Neural crest cell (in vitro differentiated cells): ENCODE results near the gene TP73. TPM values are rescaled to one million over a fixed set of nuclear protein-coding genes. Genes with fewer than 3 reads are reported as not detected.

Experiments used
- DNase-seq: peaks from one replicate; pipeline ENCODE4 v3.0.0; 2021; ENCODE audit warnings: low read depth, mixed read lengths, low spot score
- H3K27ac Mint-ChIP-seq: one replicate; pipeline ENCODE4 v1.8.0; 2021; ENCODE audit warnings: mild to moderate bottlenecking, mixed read lengths; ENCODE audit not compliant: unreplicated experiment
- H3K27me3 Mint-ChIP-seq: 2 replicates; pipeline ENCODE4 v1.8.0; 2021; ENCODE audit warnings: low read depth, mild to moderate bottlenecking, mixed read lengths
- H3K36me3 Mint-ChIP-seq: 2 replicates; pipeline ENCODE4 v1.8.0; 2021; ENCODE audit warnings: low read depth, mild to moderate bottlenecking, mixed read lengths
- H3K4me1 Mint-ChIP-seq: 2 replicates; pipeline ENCODE4 v1.8.0; 2021; ENCODE audit warnings: mixed read lengths
- H3K4me3 Mint-ChIP-seq: one replicate; pipeline ENCODE4 v1.8.0; 2021; ENCODE audit warnings: mild to moderate bottlenecking, mixed read lengths
- H3K9me3 Mint-ChIP-seq: 2 replicates; pipeline ENCODE4 v1.8.0; 2021; ENCODE audit warnings: mixed read lengths
- total RNA-seq: library from RNA; stranded (reverse); gene quantifications from 2 replicates; pipeline ENCODE4 v1.2.1, GENCODE V29; 2021
- TF ChIP-seq, protein P1 (sequence below): fragments of 200-600 bp; sonication (generic); conservative IDR thresholded peaks from 2 replicates; pipeline ENCODE4 v1.5.0; 2021; ENCODE audit warnings: antibody characterized with exemption, mild to moderate bottlenecking

The TP73 gene
- total RNA-seq, 1 donor from 2014 or later: 1.5 TPM

DNA sequence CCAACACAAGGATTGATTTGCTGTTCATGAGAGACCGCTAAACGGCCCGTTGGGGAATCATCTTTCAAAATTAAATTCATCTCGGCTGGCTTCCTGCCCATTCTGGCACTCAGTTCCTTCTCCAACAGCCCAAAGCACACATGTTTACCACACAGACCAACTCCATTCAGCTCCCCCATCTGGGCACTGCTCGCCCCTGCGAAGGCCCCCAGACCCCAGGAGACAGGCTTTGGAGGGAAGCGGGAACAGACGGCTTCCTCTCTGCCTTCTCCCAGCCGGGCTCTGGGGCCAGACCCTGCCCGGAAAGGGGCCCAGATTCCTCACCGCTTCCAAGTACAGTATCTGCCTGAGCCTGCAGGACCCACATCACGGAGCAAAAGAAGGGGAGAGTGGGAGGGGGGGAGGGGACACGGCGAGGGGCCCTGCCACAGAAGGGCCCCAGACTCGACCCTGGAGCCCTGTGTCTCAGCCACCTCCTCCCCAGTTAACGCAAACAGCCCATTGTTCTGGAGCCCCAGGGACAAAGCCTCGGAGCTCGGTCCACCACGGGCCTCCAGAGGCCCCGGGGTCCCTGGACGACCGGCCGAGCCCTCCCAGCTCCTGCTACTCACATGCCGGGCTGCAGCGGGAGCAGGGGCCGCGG is 41.7 kb upstream of the TP73 start:
- TF ChIP-seq, protein P1, sequence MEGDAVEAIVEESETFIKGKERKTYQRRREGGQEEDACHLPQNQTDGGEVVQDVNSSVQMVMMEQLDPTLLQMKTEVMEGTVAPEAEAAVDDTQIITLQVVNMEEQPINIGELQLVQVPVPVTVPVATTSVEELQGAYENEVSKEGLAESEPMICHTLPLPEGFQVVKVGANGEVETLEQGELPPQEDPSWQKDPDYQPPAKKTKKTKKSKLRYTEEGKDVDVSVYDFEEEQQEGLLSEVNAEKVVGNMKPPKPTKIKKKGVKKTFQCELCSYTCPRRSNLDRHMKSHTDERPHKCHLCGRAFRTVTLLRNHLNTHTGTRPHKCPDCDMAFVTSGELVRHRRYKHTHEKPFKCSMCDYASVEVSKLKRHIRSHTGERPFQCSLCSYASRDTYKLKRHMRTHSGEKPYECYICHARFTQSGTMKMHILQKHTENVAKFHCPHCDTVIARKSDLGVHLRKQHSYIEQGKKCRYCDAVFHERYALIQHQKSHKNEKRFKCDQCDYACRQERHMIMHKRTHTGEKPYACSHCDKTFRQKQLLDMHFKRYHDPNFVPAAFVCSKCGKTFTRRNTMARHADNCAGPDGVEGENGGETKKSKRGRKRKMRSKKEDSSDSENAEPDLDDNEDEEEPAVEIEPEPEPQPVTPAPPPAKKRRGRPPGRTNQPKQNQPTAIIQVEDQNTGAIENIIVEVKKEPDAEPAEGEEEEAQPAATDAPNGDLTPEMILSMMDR: no peak
- H3K4me3 Mint-ChIP-seq: peak overlapping the region; percentile 94
- H3K27ac Mint-ChIP-seq: no peak overlapping the region
- no peaks in the 10 kb centered on the region for H3K9me3 Mint-ChIP-seq
- H3K27me3 Mint-ChIP-seq: peaks cover 34% of the 10 kb centered on the region
- DNase-seq: no peak
- H3K36me3 Mint-ChIP-seq: no peaks in the 10 kb centered on the region
- peaks cover 36% of the 10 kb centered on the region for H3K4me1 Mint-ChIP-seq

DNA sequence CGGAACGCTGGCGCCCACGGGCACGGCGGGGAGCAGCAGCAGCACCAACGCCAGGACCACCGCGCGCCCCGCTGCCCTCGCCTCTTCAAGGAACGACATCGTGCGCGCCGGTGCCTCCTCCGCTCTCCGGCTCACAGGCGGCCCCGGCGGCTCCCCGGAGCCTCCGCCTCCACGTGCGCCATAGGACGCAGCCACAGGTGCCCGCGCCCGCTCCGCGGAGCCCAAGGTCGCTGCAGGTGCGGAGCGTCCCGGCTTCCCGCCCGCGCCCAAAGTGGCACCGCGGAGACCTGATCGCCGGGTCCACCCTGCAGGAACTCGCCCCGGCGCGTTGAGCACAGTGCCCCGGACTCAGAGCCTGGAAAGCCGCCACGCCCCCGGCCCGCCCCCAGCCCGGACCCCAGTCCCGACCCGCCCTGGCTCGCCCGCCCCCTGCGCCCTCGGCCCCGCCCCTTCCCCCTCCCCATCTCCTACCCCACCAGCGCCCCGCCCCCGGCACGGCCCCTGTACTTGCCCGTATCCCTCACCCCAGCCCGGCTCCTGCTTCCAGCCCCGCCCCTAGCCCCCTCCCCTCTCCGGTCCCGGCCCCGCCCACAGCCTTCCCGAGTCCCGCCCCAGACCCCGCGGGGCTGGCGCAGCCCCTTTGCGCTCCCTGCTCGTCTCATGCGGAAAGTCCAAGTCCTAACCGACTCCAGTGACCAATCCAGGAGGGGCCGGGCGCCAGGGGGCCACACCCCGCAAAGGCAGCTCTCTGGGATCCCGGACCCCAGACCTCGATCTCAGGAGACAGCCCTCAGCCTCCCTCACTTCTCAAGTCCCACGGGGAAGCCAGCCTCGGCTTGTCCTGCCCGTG is 40.9 kb upstream of the TP73 start, which contains the start of gene MEGF6:
MEGF6 (minus strand) TSS at position 339 of the 850 bp plus-strand sequence; CDS start at position 99, 240 bp downstream.
- H3K9me3 Mint-ChIP-seq: no peaks in the 10 kb centered on the region
- peak within 1 kb of the TSS; percentile 94 for H3K4me3 Mint-ChIP-seq
- no peak within 1 kb of the TSS for H3K27ac Mint-ChIP-seq
- TF ChIP-seq, protein P1: no peak
- H3K4me1 Mint-ChIP-seq: peaks cover 36% of the 10 kb centered on the region
- DNase-seq: peak; percentile 94
- H3K36me3 Mint-ChIP-seq: no peaks in the 10 kb centered on the region
- H3K27me3 Mint-ChIP-seq: peaks cover 37% of the 10 kb centered on the region

DNA sequence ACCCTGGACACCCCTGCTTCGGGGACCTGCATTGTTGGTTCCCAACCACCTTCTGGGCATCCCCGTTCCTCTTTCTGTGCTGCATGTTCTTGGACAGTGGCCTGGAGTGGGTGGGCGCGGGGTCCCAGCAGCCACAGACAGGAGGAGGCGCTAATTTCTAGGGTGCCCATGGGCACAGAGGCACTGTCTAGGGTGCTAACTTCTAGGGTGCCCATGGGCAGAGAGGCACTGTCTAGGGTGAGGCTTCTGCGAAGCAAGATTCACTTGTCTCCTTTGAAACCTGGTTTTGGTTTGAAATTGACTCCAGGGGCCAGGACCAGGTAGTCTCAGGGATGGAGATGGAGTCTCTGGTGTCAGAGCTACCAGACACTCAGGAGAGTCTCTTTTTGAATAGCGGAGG is 40.2 kb upstream of the TP73 start:
- no peaks in the 10 kb centered on the region for H3K36me3 Mint-ChIP-seq
- peak overlapping the region; percentile 78 for H3K4me3 Mint-ChIP-seq
- TF ChIP-seq, protein P1: no peak
- no peaks in the 10 kb centered on the region for H3K9me3 Mint-ChIP-seq
- H3K27me3 Mint-ChIP-seq: peaks cover 37% of the 10 kb centered on the region
- no peak overlapping the region for H3K27ac Mint-ChIP-seq
- peaks cover 36% of the 10 kb centered on the region for H3K4me1 Mint-ChIP-seq
- no peak for DNase-seq

DNA sequence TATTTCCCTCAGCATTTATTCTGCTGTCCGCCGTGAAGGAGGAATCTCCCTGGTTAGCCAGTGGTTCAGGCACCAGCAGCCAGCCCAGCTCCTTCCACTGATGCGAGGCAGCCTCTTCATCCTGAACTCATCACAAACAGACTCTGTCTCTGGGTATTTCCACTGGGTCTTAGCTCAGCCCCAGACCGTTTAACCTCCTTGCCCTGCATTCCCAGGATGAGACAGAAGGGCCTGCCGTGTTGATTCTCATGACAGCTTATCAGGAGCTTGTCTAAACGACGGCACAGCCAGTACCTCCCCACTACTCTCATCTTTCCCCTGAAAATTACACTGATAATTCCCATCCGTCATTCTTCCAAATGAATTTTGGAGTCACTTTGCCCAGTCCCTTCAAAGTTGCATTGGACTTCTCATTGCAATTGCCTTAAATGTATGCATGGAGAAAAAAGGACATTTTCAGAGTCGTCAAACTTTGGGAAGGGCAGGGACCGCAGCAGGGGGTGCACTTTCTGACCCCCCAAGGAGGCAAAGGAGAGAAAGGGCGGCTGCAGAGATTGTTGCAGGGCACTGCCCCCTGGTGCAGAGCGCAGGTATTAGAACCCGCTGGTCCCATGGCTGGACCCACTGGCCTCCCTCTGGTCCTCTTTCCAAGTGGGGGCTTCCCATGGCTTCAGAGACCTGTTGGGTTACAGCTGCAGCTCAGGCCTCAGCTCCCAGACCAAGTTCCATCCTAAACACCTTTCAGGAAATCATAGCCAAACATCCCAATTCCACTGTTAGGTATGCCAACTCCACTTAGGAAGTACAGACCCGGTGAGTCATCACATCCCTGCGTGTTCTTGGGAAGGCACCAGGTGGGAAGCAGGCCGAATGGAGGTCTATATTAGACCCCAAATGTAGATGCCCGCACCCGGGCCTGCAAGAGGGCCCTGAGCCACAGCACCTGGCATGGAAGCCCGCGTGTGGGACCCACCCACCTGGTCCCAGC is 37.3 kb upstream of the TP73 start:
- H3K27ac Mint-ChIP-seq: no peak overlapping the region
- H3K36me3 Mint-ChIP-seq: no peaks in the 10 kb centered on the region
- H3K27me3 Mint-ChIP-seq: peaks cover 45% of the 10 kb centered on the region
- TF ChIP-seq, protein P1: peak; percentile 69
- peaks cover 22% of the 10 kb centered on the region for H3K4me1 Mint-ChIP-seq
- H3K9me3 Mint-ChIP-seq: no peaks in the 10 kb centered on the region
- DNase-seq: peak; percentile 31
- H3K4me3 Mint-ChIP-seq: peak overlapping the region; percentile 24

DNA sequence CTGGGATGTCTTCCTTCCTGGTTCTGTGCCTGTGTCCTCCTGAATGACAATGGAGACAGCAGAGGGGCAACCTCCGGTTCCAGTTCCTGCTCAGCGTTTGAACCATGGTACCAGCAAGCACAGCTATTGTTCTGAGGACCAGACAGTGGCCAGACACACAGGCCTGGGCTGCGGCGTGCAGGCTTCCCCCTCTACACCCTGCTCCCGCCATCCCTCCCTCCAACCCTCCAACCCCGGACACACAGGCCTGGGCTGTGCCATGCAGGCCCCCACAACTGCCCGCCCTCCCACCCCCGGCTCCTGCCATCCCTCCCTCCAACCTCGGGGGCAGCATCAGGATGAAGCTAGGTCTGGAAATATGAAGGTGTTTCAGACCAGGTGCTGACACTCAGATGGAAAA is 35.5 kb upstream of the TP73 start:
- peaks cover 16% of the 10 kb centered on the region for H3K4me1 Mint-ChIP-seq
- no peak overlapping the region for H3K4me3 Mint-ChIP-seq
- H3K27me3 Mint-ChIP-seq: peaks cover 43% of the 10 kb centered on the region
- H3K9me3 Mint-ChIP-seq: no peaks in the 10 kb centered on the region
- no peak for DNase-seq
- TF ChIP-seq, protein P1: no peak
- H3K27ac Mint-ChIP-seq: no peak overlapping the region
- no peaks in the 10 kb centered on the region for H3K36me3 Mint-ChIP-seq
